Liver (tissue), 9 donors: ENCODE measurements around the gene TRIM9. TPM values are rescaled to one million over a fixed set of nuclear protein-coding genes. Genes with fewer than 3 reads are reported as not detected.

Experiments
- DNase-seq: peaks from one replicate; pipeline ENCODE4 v3.0.0-alpha.2; 2017; ENCODE audit warnings: low spot score
- H3K27ac ChIP-seq, 2 donors: one replicate each; pipeline ENCODE4 v1.7.0; 2013; ENCODE audit warnings: inconsistent platforms in 2 of 2, low read length in 2 of 2, control low read depth in 1 of 2, low read depth in 1 of 2, mild to moderate bottlenecking in 1 of 2
- H3K27me3 ChIP-seq, 4 donors: one replicate each; pipeline versions ENCODE4 v1.6.1 to v1.7.0; 2013; ENCODE audit warnings: low read length in 3 of 4, inconsistent platforms in 1 of 4, mild to moderate bottlenecking in 1 of 4, moderate library complexity in 1 of 4; ENCODE audit not compliant: control insufficient read depth in 4 of 4, insufficient read depth in 4 of 4
- H3K36me3 ChIP-seq, 4 donors: one replicate each; pipeline versions ENCODE4 v1.6.1 to v1.7.0; 2013; ENCODE audit warnings: low read length in 3 of 4, mild to moderate bottlenecking in 3 of 4, low read depth in 1 of 4, moderate library complexity in 1 of 4; ENCODE audit not compliant: control insufficient read depth in 4 of 4, insufficient read depth in 3 of 4
- H3K4me1 ChIP-seq, 4 donors: one replicate each; pipeline versions ENCODE4 v1.6.1 to v1.7.0; 2013; ENCODE audit warnings: low read length in 3 of 4, mild to moderate bottlenecking in 3 of 4, moderate library complexity in 1 of 4; ENCODE audit not compliant: control insufficient read depth in 4 of 4, insufficient read depth in 4 of 4
- H3K4me3 ChIP-seq, 3 donors: one replicate each; pipeline versions ENCODE4 v1.6.1 to v1.7.0; 2013; ENCODE audit warnings: low read length in 3 of 3, control low read depth in 1 of 3, low read depth in 1 of 3, mild to moderate bottlenecking in 1 of 3
- H3K9ac ChIP-seq, 2 donors: one replicate each; pipeline ENCODE4 v1.7.0; 2013; ENCODE audit warnings: low read length in 2 of 2, mild to moderate bottlenecking in 2 of 2, moderate library complexity in 2 of 2, control low read depth in 1 of 2, low read depth in 1 of 2
- H3K9me3 ChIP-seq, 4 donors: one replicate each; pipeline versions ENCODE4 v1.6.1 to v1.7.0; 2013; ENCODE audit warnings: low read length in 3 of 4; ENCODE audit not compliant: control insufficient read depth in 4 of 4
- ATF3 ChIP-seq: IDR thresholded peaks from 2 replicates; pipeline ENCODE4 v1.6.1; 2016; ENCODE audit warnings: antibody characterized with exemption
- CTCF ChIP-seq: fragments of 150-350 bp; IDR thresholded peaks from 2 replicates; pipeline ENCODE4 v1.5.1; 2017; ENCODE audit warnings: improper control_type of control experiment, low read depth, low read length; ENCODE audit not compliant: missing input control
- EGR1 ChIP-seq, 2 donors: IDR thresholded peaks; 2 replicates each; pipeline ENCODE4 v1.6.1; 2016 to 2018; ENCODE audit warnings: antibody characterized with exemption in 2 of 2, low read depth in 2 of 2
- FOXA1 ChIP-seq: IDR thresholded peaks from 2 replicates; pipeline ENCODE4 v1.6.1; 2016; ENCODE audit warnings: antibody characterized with exemption
- FOXA2 ChIP-seq: IDR thresholded peaks from 2 replicates; pipeline ENCODE4 v1.6.1; 2016; ENCODE audit warnings: antibody characterized with exemption
- GABPA ChIP-seq, 2 donors: IDR thresholded peaks in 1 of 2; conservative IDR thresholded peaks in 1 of 2; 2 replicates each; pipeline ENCODE4 v1.6.1; 2016; ENCODE audit warnings: antibody characterized with exemption in 2 of 2, mild to moderate bottlenecking in 1 of 2, moderate library complexity in 1 of 2
- HNF4A ChIP-seq, 2 donors: conservative IDR thresholded peaks; 2 replicates each; pipeline ENCODE4 v1.6.1; 2016; ENCODE audit warnings: antibody characterized with exemption in 2 of 2, mild to moderate bottlenecking in 2 of 2
- HNF4G ChIP-seq: IDR thresholded peaks from 2 replicates; pipeline ENCODE4 v1.6.1; 2016; ENCODE audit warnings: antibody characterized with exemption
- JUND ChIP-seq, 2 donors: IDR thresholded peaks; 2 replicates each; pipeline ENCODE4 v1.6.1; 2016; ENCODE audit warnings: antibody characterized with exemption in 2 of 2
- MAX ChIP-seq: IDR thresholded peaks from 2 replicates; pipeline ENCODE4 v1.6.1; 2016; ENCODE audit warnings: antibody characterized with exemption
- NR2F2 ChIP-seq: IDR thresholded peaks from 2 replicates; pipeline ENCODE4 v1.6.1; 2016; ENCODE audit warnings: antibody characterized with exemption
- RAD21 ChIP-seq, 2 donors: IDR thresholded peaks; 2 replicates each; pipeline ENCODE4 v1.6.1; 2016; ENCODE audit warnings: antibody characterized with exemption in 2 of 2, mild to moderate bottlenecking in 2 of 2
- REST ChIP-seq: IDR thresholded peaks from 2 replicates; pipeline ENCODE4 v1.6.1; 2016; ENCODE audit warnings: antibody characterized with exemption, mild to moderate bottlenecking
- RXRA ChIP-seq, 2 donors: IDR thresholded peaks; 2 replicates each; pipeline ENCODE4 v1.6.1; 2017 to 2018; ENCODE audit warnings: antibody characterized with exemption in 2 of 2, mild to moderate bottlenecking in 1 of 2
- SP1 ChIP-seq: IDR thresholded peaks from 2 replicates; pipeline ENCODE4 v1.6.1; 2018; ENCODE audit warnings: antibody characterized with exemption, mild to moderate bottlenecking
- TAF1 ChIP-seq: conservative IDR thresholded peaks from 2 replicates; pipeline ENCODE4 v1.6.1; 2016; ENCODE audit warnings: antibody characterized with exemption, mild to moderate bottlenecking
- YY1 ChIP-seq: IDR thresholded peaks from 2 replicates; pipeline ENCODE4 v1.6.1; 2016; ENCODE audit warnings: antibody characterized with exemption, mild to moderate bottlenecking
- ZBTB33 ChIP-seq: IDR thresholded peaks from 2 replicates; pipeline ENCODE4 v1.6.1; 2016; ENCODE audit warnings: antibody characterized with exemption
- WGBS: extraction: QIAGEN DNeasy Blood & Tissue Kit; methylation state at CpG from one replicate; pipeline ENCODE4 v1.1.7; 2013; 5-methylcytosine and 5-hydroxymethylcytosine counted together
- polyA plus RNA-seq, 2 donors: library from polyadenylated mRNA; stranded (reverse) in 1 of 2; unstranded in 1 of 2; fragments of 200-250 nt in 1 of 2; fragments of >200 nt in 1 of 2; fragmentation: Nextera tagmentation in 1 of 2; extraction: Ambion mirVana in 1 of 2; gene quantifications; one replicate each; pipeline versions ENCODE4 v1.2.1 to v1.2.3, GENCODE V29; 2013 to 2015
- total RNA-seq, 2 donors: library from RNA; depleted of rRNA; stranded (reverse); fragments of >200 nt; gene quantifications; one replicate each; pipeline ENCODE4 v1.2.3, GENCODE V29; 2014
- donor health status: healthy.
- donor health status: healthy.
- donor health status: healthy.
- donor health status: healthy.
- donor health status: healthy.

The TRIM9 gene
- total and polyA plus RNA-seq, 4 donors: 0.09 to 1.6 (median 0.18) TPM

- H3K27me3 ChIP-seq: no peaks in the 10 kb centered on the region
- H3K27ac ChIP-seq: no peak overlapping the region
- no peaks in the 10 kb centered on the region for H3K9me3 ChIP-seq
- TF ChIP-seq HNF4A (conservative IDR thresholded peaks at IDR 0.05) (no peak), RXRA (IDR thresholded peaks at IDR 0.05) (no peak), REST (no peak), HNF4G (no peak), MAX (no peak), SP1 (no peak), ATF3 (no peak), RAD21 (IDR thresholded peaks at IDR 0.05) (no peak), ZBTB33 (no peak), TAF1 (no peak), NR2F2 (no peak), EGR1 (IDR thresholded peaks at IDR 0.05; ENCODE audit: low read depth in 2 of 2) (no peak), YY1 (no peak), FOXA2 (no peak), FOXA1 (no peak), GABPA (IDR thresholded peaks at IDR 0.05 in 1 of 2, conservative IDR thresholded peaks at IDR 0.05 in 1 of 2) (no peak)
- WGBS: 70% methylated on average over 12 of the region's 12 CpGs
- no peak overlapping the region for H3K9ac ChIP-seq
- no peaks in the 10 kb centered on the region for H3K36me3 ChIP-seq
- no peak for DNase-seq
- no peaks in the 10 kb centered on the region for H3K4me1 ChIP-seq
- no peak overlapping the region for H3K4me3 ChIP-seq
Measured at GRCh38 chr14:50985859-50986331, 109.0 kb downstream of the TRIM9 start.

- DNase-seq: no peak
- H3K4me1 ChIP-seq: no peaks in the 10 kb centered on the region
- no peak overlapping the region for H3K4me3 ChIP-seq
- no peaks in the 10 kb centered on the region for H3K27me3 ChIP-seq
- no peak overlapping the region for H3K27ac ChIP-seq
- H3K9ac ChIP-seq: no peak overlapping the region
- no peaks in the 10 kb centered on the region for H3K9me3 ChIP-seq
- 90% methylated on average over 13 of the region's 13 CpGs for whole genome bisulfite sequencing
- no peaks in the 10 kb centered on the region for H3K36me3 ChIP-seq
- no peak for TF ChIP-seq ATF3
- no peak for TF ChIP-seq RAD21 (IDR thresholded peaks at IDR 0.05)
- no peak for TF ChIP-seq EGR1 (IDR thresholded peaks at IDR 0.05; ENCODE audit: low read depth in 2 of 2)
- no peak for TF ChIP-seq GABPA (IDR thresholded peaks at IDR 0.05 in 1 of 2, conservative IDR thresholded peaks at IDR 0.05 in 1 of 2)
- TF ChIP-seq TAF1: no peak
- TF ChIP-seq FOXA1: no peak
- no peak for TF ChIP-seq YY1
- no peak for TF ChIP-seq SP1
- TF ChIP-seq REST: no peak
- no peak for TF ChIP-seq JUND (IDR thresholded peaks at IDR 0.05)
- no peak for TF ChIP-seq FOXA2
- no peak for TF ChIP-seq HNF4G
- no peak for TF ChIP-seq RXRA (IDR thresholded peaks at IDR 0.05)
- TF ChIP-seq CTCF: no peak
- no peak for TF ChIP-seq MAX
- TF ChIP-seq HNF4A (conservative IDR thresholded peaks at IDR 0.05): no peak
- no peak for TF ChIP-seq NR2F2
Measured at GRCh38 chr14:50985124-50985858, 109.6 kb downstream of the TRIM9 start.
